Measurements from ENCODE around the gene AP3M1.

The AP3M1 gene

GRCh38 chr10:74081192-74081803, 69.3 kb downstream of the AP3M1 start:
- DNase-seq (ENCODE audit: extremely low read depth in 1 of 2, low read depth in 1 of 2) = no peak

GRCh38 chr10:74079936-74080590, 70.6 kb downstream of the AP3M1 start:
- DNase-seq (ENCODE audit: extremely low read depth in 1 of 2, low read depth in 1 of 2) = no peak

DNA sequence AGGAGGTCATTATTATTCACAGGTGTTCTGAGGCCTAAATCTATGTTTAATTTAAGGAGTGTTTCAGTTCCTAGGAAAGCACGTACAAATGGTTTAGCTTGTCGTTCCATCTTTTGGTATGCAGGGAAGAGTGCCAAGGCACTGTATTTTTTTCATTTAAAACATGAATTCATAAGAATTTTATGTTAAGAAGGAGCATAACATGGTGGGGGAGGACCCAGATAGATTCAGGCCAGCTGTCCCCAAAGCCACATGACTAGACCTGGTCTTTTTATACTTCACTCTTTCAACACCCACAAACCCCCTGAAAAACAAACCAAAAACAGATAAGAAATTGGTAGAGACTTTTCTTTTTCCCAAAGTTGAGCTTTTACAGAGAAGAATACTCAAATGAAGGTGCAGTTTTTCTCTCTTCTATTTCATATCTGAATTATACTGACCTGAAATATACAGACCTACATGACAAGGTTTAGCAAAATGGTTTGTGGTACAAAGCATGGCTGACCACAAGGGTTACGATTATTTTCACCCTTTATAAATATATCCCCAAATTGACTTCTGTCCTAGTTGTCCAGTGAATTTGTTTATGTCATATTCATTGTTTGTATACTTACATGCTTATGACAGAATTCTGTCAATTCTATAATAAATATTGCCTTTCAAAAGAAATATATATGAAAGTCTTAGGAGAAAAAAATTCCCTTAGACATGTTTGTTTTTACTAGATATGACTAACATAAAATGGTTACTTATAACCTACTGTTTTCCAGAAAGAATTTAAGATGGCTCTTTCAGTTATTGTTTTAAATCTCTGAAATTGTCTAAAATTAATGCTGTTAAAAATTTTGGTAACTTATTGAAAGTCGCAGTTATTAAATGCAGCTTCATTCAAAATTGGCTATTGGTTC, 71.3 kb downstream of the AP3M1 start:
- no peak for DNase-seq (ENCODE audit: extremely low read depth in 1 of 2, low read depth in 1 of 2)

- peak; percentile 41 to 67 for DNase-seq (ENCODE audit: extremely low read depth in 1 of 2, low read depth in 1 of 2)
These were observed 72.6 kb downstream of the AP3M1 start for GRCh38 chr10:74078037-74078436.

- DNase-seq (ENCODE audit: extremely low read depth in 1 of 2, low read depth in 1 of 2) = no peak
These were observed 73.2 kb downstream of the AP3M1 start for GRCh38 chr10:74077416-74077815.

DNA sequence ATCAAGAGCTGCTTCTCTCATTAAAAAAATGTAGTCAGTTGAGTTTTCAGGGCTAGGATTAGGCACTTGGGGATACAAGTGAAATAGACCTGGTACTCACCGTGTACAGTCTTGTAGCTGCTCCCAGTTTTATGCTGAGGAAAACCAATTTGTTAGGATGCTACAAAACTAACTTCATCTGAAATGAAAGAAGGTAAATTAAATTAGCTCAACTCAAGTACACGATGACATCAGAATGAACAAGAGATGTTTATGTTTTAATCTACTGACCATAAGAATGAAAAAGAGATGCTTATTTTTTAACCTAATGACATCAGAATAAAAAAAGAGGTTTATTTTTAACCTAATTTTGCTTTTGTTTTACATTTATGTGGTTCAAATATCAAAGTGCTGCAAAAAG, 73.7 kb downstream of the AP3M1 start:
- DNase-seq (ENCODE audit: extremely low read depth in 1 of 2, low read depth in 1 of 2) = no peak

GRCh38 chr10:74075906-74076305, 74.7 kb downstream of the AP3M1 start:
- DNase-seq (ENCODE audit: extremely low read depth in 1 of 2, low read depth in 1 of 2) = no peak

- DNase-seq (ENCODE audit: extremely low read depth in 1 of 2, low read depth in 1 of 2) = no peak
These were observed 78.1 kb downstream of the AP3M1 start for GRCh38 chr10:74072503-74072902.

GRCh38 chr10:74071157-74071556, 79.5 kb downstream of the AP3M1 start:
- no peak for DNase-seq (ENCODE audit: extremely low read depth in 1 of 2, low read depth in 1 of 2)
